K562 (cell line): ENCODE measurements around the gene ANAPC16. TPM values are rescaled to one million over a fixed set of nuclear protein-coding genes. Genes with fewer than 3 reads are reported as not detected.

Source experiments
- CBX3 ChIP-seq, 2 experiments: IDR thresholded peaks; 1 replicate in 1 of 2; 2 replicates in 1 of 2; pipeline ENCODE4 v1.6.1; 2012; ENCODE audit warnings: inconsistent platforms in 2 of 2, low read length in 2 of 2, borderline replicate concordance in 1 of 2, control low read depth in 1 of 2
- CEBPG ChIP-seq, 3 experiments: fragments of 200-800 bp in 1 of 3; sonication (Bioruptor generic) in 1 of 3; sonication (generic) in 1 of 3; formaldehyde crosslinking in 1 of 3; IDR thresholded peaks in 2 of 3; conservative IDR thresholded peaks in 1 of 3; 2 replicates each; pipeline versions ENCODE4 v1.6.1 to v1.8.0; 2016 to 2022; ENCODE audit warnings: missing compliant biosample characterization in 2 of 3, missing genetic modification characterization in 2 of 3, mild to moderate bottlenecking in 1 of 3, missing genetic modification reagents in 1 of 3
- CEBPZ ChIP-seq: fragments of 150-350 bp; IDR thresholded peaks from 2 replicates; pipeline ENCODE4 v1.6.1; 2014; ENCODE audit warnings: low read depth, mild to moderate bottlenecking, low read length, borderline replicate concordance
- DLX4 ChIP-seq: fragments of 250-450 bp; sonication (Bioruptor Pico); IDR thresholded peaks from 2 replicates; pipeline ENCODE4 v1.6.1; 2021; ENCODE audit warnings: mild to moderate bottlenecking
- ELK3 ChIP-seq: fragments of 450-650 bp; formaldehyde crosslinking; IDR thresholded peaks from 2 replicates; pipeline ENCODE4 v1.4.0; 2020; ENCODE audit warnings: mild to moderate bottlenecking
- ERF ChIP-seq: fragments of 450-650 bp; formaldehyde crosslinking; IDR thresholded peaks from 2 replicates; pipeline ENCODE4 v1.4.0; 2020; ENCODE audit warnings: mild to moderate bottlenecking, mixed read lengths
- IRF9 ChIP-seq: fragments of 450-650 bp; IDR thresholded peaks from 2 replicates; pipeline ENCODE4 v1.6.1; 2016; ENCODE audit warnings: missing biosample characterization, missing genetic modification characterization
- KHSRP ChIP-seq: fragments of 450-650 bp; IDR thresholded peaks from 2 replicates; pipeline ENCODE4 v1.6.1; 2017
- MAFK ChIP-seq: IDR thresholded peaks from 2 replicates; pipeline ENCODE4 v1.6.1; 2011; ENCODE audit warnings: low read length, improper control_type of control experiment
- TGIF2 ChIP-seq: sonication (generic); formaldehyde crosslinking; IDR thresholded peaks from 2 replicates; pipeline ENCODE4 v1.8.1; 2022; ENCODE audit warnings: mild to moderate bottlenecking, missing genetic modification reagents, moderate library complexity
- TRIM24 ChIP-seq, 2 experiments: fragments of 450-650 bp; IDR thresholded peaks; 2 replicates each; pipeline ENCODE4 v1.6.1; 2016
- TSHZ1 ChIP-seq: fragments of 250-450 bp; sonication (Bioruptor Pico); IDR thresholded peaks from 2 replicates; pipeline ENCODE4 v1.4.0; 2020; ENCODE audit warnings: mild to moderate bottlenecking, moderate library complexity
- ZNF274 ChIP-seq: IDR thresholded peaks from 2 replicates; pipeline ENCODE4 v1.6.1; 2011; ENCODE audit warnings: low read depth, mild to moderate bottlenecking, low read length, moderate library complexity, borderline replicate concordance
- ZNF511 ChIP-seq: sonication (generic); formaldehyde crosslinking; IDR thresholded peaks from 2 replicates; pipeline ENCODE4 v1.8.0; 2022; ENCODE audit warnings: mild to moderate bottlenecking, missing genetic modification reagents
- polyA plus RNA-seq, 8 experiments: library from polyadenylated mRNA; depleted of rRNA in 4 of 8; stranded (reverse) in 5 of 8; unstranded in 3 of 8; fragments of >200 nt; fragmentation: Nextera tagmentation in 2 of 8; fragmentation: Illumina TruSeq in 1 of 8; extraction: Ambion mirVana in 2 of 8; extraction: Trizol in 1 of 8; gene quantifications; 2 replicates each; pipeline versions ENCODE4 v1.2.1 to v1.2.3, GENCODE V29; 2011 to 2014; ENCODE audit warnings: inconsistent platforms in 1 of 8, missing spikeins in 1 of 8
- total RNA-seq, 7 experiments: library from RNA; depleted of rRNA in 6 of 7; stranded (reverse); fragments of >200 nt in 6 of 7; fragmentation: Illumina TruSeq in 2 of 7; extraction: Trizol in 2 of 7; gene quantifications; 2 replicates each; pipeline versions ENCODE4 v1.2.1 to v1.2.3, GENCODE V29; 2011 to 2021; ENCODE audit warnings: low replicate concordance in 1 of 7

ANAPC16 gene
- total and polyA plus RNA-seq, 9 of the 15 experiments (the other 6 are each of a cell fraction or from before 2014, with no cell fraction given), result 42.6 to 208 (median 108) TPM

GRCh38 chr10:72276421-72277339 is 60.9 kb downstream of the ANAPC16 start (continued):
- TF ChIP-seq DLX4 (CRISPR knock-in tag) (peak; percentile 82), ZNF274 (no peak), CEBPG (CRISPR knock-in tag; IDR thresholded peaks at IDR 0.05) (no peak), CEBPG (tag; conservative IDR thresholded peaks at IDR 0.05 in 1 of 2, IDR thresholded peaks at IDR 0.05 in 1 of 2) (peak in 1 of 2 experiments; percentile 39; a peak in 2 of 4 replicates), TRIM24 (IDR thresholded peaks at IDR 0.05) (peak; percentile 48 to 57; a peak in 2 of 4 replicates), CBX3 (IDR thresholded peaks at IDR 0.05; ENCODE audit: borderline replicate concordance in 1 of 2, low read length in 2 of 2) (peak in 1 of 2 experiments; percentile 65; a peak in 1 of 3 replicates), ELK3 (CRISPR knock-in tag) (no peak), TGIF2 (no peak), IRF9 (tag) (0 out of 2 replicates have a peak, but pooled peaks have one; percentile 41), ERF (CRISPR knock-in tag) (peak; percentile 82; the same call in 1 of the 2 replicates), TSHZ1 (CRISPR knock-in tag) (no peak; the same call in 1 of the 2 replicates), CEBPZ (no peak), ZNF511 (no peak; the same call in 1 of the 2 replicates), MAFK (no peak; the same call in 1 of the 2 replicates), KHSRP (peak; percentile 42; the same call in 1 of the 2 replicates)
